Common myeloid progenitor, CD34-positive (primary cell): Measurements from ENCODE around the gene ADAM12.
A peak's percentile ranks its signal among the peaks of the same experiment; 100 is the strongest.
"Not testable (repeated sequence)": the region's sequence is repeated elsewhere in the genome, so short reads cannot be mapped to it uniquely, and the experiment has no call there.

Experiments
- CTCF ChIA-PET: fragments of 350-600 bp; sonication (Branson Sonifier 250); formaldehyde crosslinking; loops from one replicate; lab custom pipeline; 2021; ENCODE audit warnings: antibody characterized with exemption; lab: Charles Lee
- POLR2A ChIA-PET: fragments of 350-600 bp; sonication (Branson Sonifier 250); formaldehyde crosslinking; loops from one replicate; lab custom pipeline; 2021; ENCODE audit warnings: antibody characterized with exemption; lab: Charles Lee
- DNase-seq, 3 donors: peaks; one replicate each; pipeline versions ENCODE4 v3.0.0 to v3.0.0-alpha.2; 2013
- H3K27ac ChIP-seq, 2 experiments: 1 replicate in 1 of 2; 2 replicates in 1 of 2; pipeline ENCODE4 v1.7.0; 2013; ENCODE audit warnings: inconsistent platforms in 2 of 2, low read length in 2 of 2, mild to moderate bottlenecking in 2 of 2, low read depth in 1 of 2, moderate library complexity in 1 of 2; ENCODE audit not compliant: severe bottlenecking in 2 of 2, insufficient read depth in 1 of 2, poor library complexity in 1 of 2
- H3K27me3 ChIP-seq, 5 experiments: replicated peaks in 2 of 5; 1 replicate in 3 of 5; 2 replicates in 2 of 5; pipeline versions ENCODE4 v1.6.1 to v1.7.0; 2013; ENCODE audit warnings: low read length in 4 of 5, mild to moderate bottlenecking in 2 of 5, moderate library complexity in 2 of 5, inconsistent platforms in 1 of 5; ENCODE audit not compliant: insufficient read depth in 5 of 5, control insufficient read depth in 4 of 5
- H3K36me3 ChIP-seq, 4 experiments: 1 replicate in 2 of 4; 2 replicates in 2 of 4; pipeline versions ENCODE4 v1.6.1 to v1.7.0; 2013; ENCODE audit warnings: low read length in 3 of 4, control low read depth in 1 of 4, mild to moderate bottlenecking in 1 of 4; ENCODE audit not compliant: control insufficient read depth in 4 of 4, insufficient read depth in 4 of 4
- H3K4me1 ChIP-seq, 4 experiments: 1 replicate in 3 of 4; 2 replicates in 1 of 4; pipeline versions ENCODE4 v1.6.1 to v1.7.1; 2013; ENCODE audit warnings: low read length in 3 of 4, mild to moderate bottlenecking in 3 of 4, control low read depth in 1 of 4, inconsistent platforms in 1 of 4, moderate library complexity in 1 of 4; ENCODE audit not compliant: control insufficient read depth in 4 of 4, insufficient read depth in 4 of 4; ENCODE audit errors: control extremely low read depth in 1 of 4
- H3K4me3 ChIP-seq, 7 experiments: 1 replicate in 4 of 7; 2 replicates in 3 of 7; pipeline versions ENCODE4 v1.5.1 to v1.7.0; 2013; ENCODE audit warnings: mild to moderate bottlenecking in 7 of 7, low read length in 6 of 7, moderate library complexity in 6 of 7, inconsistent platforms in 2 of 7, low read depth in 2 of 7, control low read depth in 1 of 7; ENCODE audit not compliant: insufficient read depth in 4 of 7, control insufficient read depth in 1 of 7; ENCODE audit errors: extremely low read depth in 1 of 7
- H3K9me3 ChIP-seq, 5 experiments: 1 replicate in 4 of 5; 2 replicates in 1 of 5; pipeline versions ENCODE4 v1.6.1 to v1.7.1; 2013; ENCODE audit warnings: low read length in 4 of 5, mild to moderate bottlenecking in 2 of 5, inconsistent platforms in 1 of 5, low read depth in 1 of 5, moderate library complexity in 1 of 5; ENCODE audit not compliant: control insufficient read depth in 4 of 5, insufficient read depth in 2 of 5; ENCODE audit errors: control extremely low read depth in 1 of 5
- WGBS: methylation state at CpG from one replicate; pipeline ENCODE4 v1.1.5; 2013; ENCODE audit not compliant: insufficient coverage; 5-methylcytosine and 5-hydroxymethylcytosine counted together

ADAM12 gene

GRCh38 chr10:126058104-126058503 is 330.2 kb downstream of the ADAM12 start:
- H3K9me3 ChIP-seq: peaks cover 0 to 4% (median 2%) of the 10 kb centered on the region in 5 experiments
- WGBS: 56% methylated on average over 5 of the region's 6 CpGs
- POLR2A ChIA-PET: no interaction called here

GRCh38 chr10:126057494-126057893 is 330.8 kb downstream of the ADAM12 start:
- peaks cover 0 to 13% (median 8%) of the 10 kb centered on the region in 5 experiments for H3K27me3 ChIP-seq
- H3K4me3 ChIP-seq: no peak overlapping the region
- DNase-seq: no peak
- WGBS: 95% methylated on average over 5 of the region's 8 CpGs
- H3K4me1 ChIP-seq: no peaks in the 10 kb centered on the region
- peaks cover 0 to 4% (median 2%) of the 10 kb centered on the region in 5 experiments for H3K9me3 ChIP-seq
- CTCF ChIA-PET: no interaction called here
- H3K36me3 ChIP-seq: no peaks in the 10 kb centered on the region
- POLR2A ChIA-PET: no interaction called here
- H3K27ac ChIP-seq: no peak overlapping the region

More at GRCh38 chr10:126058104-126058503, 330.2 kb downstream of the ADAM12 start:
- Histone ChIP-seq H3K27ac (no peak overlapping the region), H3K4me3 (no peak overlapping the region), H3K4me1 (no peaks in the 10 kb centered on the region), H3K36me3 (no peaks in the 10 kb centered on the region), H3K27me3 (peaks cover 0 to 13% (median 8%) of the 10 kb centered on the region in 5 experiments)
- CTCF ChIA-PET: no interaction called here
- no peak for DNase-seq

GRCh38 chr10:126054191-126054590 is 334.1 kb downstream of the ADAM12 start:
- no peak for DNase-seq
- ChIA-PET CTCF (interaction anchor here (1.2 kb wide), 1 partner anchor 10 kb away, joined by 3 read pairs; no protein-coding TSS in a partner anchor), POLR2A (no interaction called here)
- Histone ChIP-seq H3K4me1 (peaks cover 10 to 20% (median 18%) of the 10 kb centered on the region in 4 experiments), H3K9me3 (no peaks in the 10 kb centered on the region), H3K4me3 (no peak overlapping the region), H3K27ac (no peak overlapping the region), H3K36me3 (no peaks in the 10 kb centered on the region), H3K27me3 (peaks cover 0 to 13% (median 7%) of the 10 kb centered on the region in 5 experiments)
- WGBS: 96% methylated on average over 5 of the region's 6 CpGs

GRCh38 chr10:126052171-126052570 is 336.1 kb downstream of the ADAM12 start:
- ChIA-PET POLR2A (no interaction called here), CTCF (interaction anchor here (0.8 kb wide), 1 partner anchor 361 kb away, joined by 3 read pairs; no protein-coding TSS in a partner anchor)
- H3K27me3 ChIP-seq: no peaks in the 10 kb centered on the region
- H3K36me3 ChIP-seq: no peaks in the 10 kb centered on the region
- H3K4me3 ChIP-seq: no peak overlapping the region
- no peaks in the 10 kb centered on the region for H3K9me3 ChIP-seq
- peaks cover 10 to 22% (median 18%) of the 10 kb centered on the region in 4 experiments for H3K4me1 ChIP-seq
- 100% methylated on average over 1 of the region's 2 CpGs for WGBS
- no peak for DNase-seq
- no peak overlapping the region for H3K27ac ChIP-seq

- 45% methylated on average over 12 of the region's 13 CpGs for WGBS
- H3K9me3 ChIP-seq: no peaks in the 10 kb centered on the region
- peak overlapping the region in 2 of 7 experiments; percentile 3 to 43 for H3K4me3 ChIP-seq
- no peaks in the 10 kb centered on the region for H3K27me3 ChIP-seq
- POLR2A ChIA-PET: interaction anchor here (1.2 kb wide), 1 partner anchor 8 kb away, joined by 3 read pairs; no protein-coding TSS in a partner anchor
- DNase-seq: peak; percentile 42 to 76 (median 62)
- H3K4me1 ChIP-seq: peaks cover 10 to 22% (median 18%) of the 10 kb centered on the region in 4 experiments
- no peak overlapping the region for H3K27ac ChIP-seq
- CTCF ChIA-PET: interaction anchor here (0.8 to 0.9 kb wide), 2 partner anchors 18 to 67 kb away, joined by 3 to 4 read pairs; no protein-coding TSS in a partner anchor
- no peaks in the 10 kb centered on the region for H3K36me3 ChIP-seq
These were observed 338.2 kb downstream of the ADAM12 start for GRCh38 chr10:126049759-126050700.

DNA sequence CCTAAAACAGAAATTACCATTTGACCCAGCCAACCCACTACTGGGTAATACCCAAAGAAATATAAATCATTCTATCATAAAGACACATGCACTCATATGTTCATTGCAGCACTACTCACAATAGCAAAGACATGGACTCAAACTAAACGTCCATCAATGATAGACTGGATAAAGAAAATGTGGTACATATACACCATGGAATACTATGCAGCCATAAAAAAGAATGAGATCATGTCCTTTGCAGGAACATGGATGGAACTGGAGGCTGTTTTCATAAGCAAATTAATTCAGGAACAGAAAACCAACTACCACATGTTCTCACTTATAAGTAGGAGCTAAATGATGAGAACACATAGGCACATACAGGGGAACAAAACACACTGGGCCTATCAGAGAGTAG is 340.5 kb downstream of the ADAM12 start:
- H3K36me3 ChIP-seq, H3K27me3 ChIP-seq, H3K4me3 ChIP-seq, H3K27ac ChIP-seq, H3K9me3 ChIP-seq, CTCF ChIA-PET, DNase-seq, POLR2A ChIA-PET: not testable (repeated sequence)
- H3K4me1 ChIP-seq: peaks cover 10 to 30% (median 19%) of the 10 kb centered on the region in 4 experiments
- no CpG with 5 or more reads among the region's 1 CpG for WGBS

DNA sequence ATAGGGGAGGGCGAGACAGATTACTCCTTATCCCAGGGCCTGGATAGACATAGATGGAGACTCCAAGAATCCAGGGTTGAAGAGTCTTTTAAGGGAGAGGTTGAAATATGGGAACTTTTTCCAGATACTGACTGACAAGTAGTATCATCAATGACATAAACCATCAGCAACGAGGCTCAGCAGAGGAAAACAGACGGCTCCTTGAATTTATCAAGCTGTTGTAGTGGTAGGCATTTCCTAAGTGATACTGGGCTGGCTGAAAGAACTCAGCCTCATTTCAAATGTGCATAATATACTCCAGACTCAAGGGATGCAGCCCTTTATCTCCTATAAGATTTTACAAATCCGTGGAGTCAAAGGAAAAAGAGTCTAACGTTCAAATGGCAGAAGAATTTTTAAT is 341.4 kb downstream of the ADAM12 start:
- H3K4me1 ChIP-seq: peaks cover 13 to 38% (median 27%) of the 10 kb centered on the region in 4 experiments
- H3K9me3 ChIP-seq: no peaks in the 10 kb centered on the region
- no peak overlapping the region for H3K27ac ChIP-seq
- DNase-seq: no peak
- ChIA-PET POLR2A (no interaction called here), CTCF (no interaction called here)
- 100% methylated on average over 2 of the region's 5 CpGs for WGBS
- H3K4me3 ChIP-seq: no peak overlapping the region
- H3K36me3 ChIP-seq: no peaks in the 10 kb centered on the region
- no peaks in the 10 kb centered on the region for H3K27me3 ChIP-seq
